Spleen (tissue), 11 donors: ENCODE results near the gene BRCA1. TPM values are rescaled to one million over a fixed set of nuclear protein-coding genes. Genes with fewer than 3 reads are reported as not detected.

Source experiments
- DNase-seq: peaks from one replicate; pipeline ENCODE4 v3.0.0-alpha.2; 2020
- H3K27ac ChIP-seq, 8 donors: fragments of 200-600 bp; sonication (generic) in 7 of 8; 1 replicate in 4 of 8; 2 replicates in 4 of 8; pipeline versions ENCODE4 v1.5.0 to v1.8.0; 2016 to 2021; ENCODE audit warnings: inconsistent platforms in 4 of 8, mild to moderate bottlenecking in 4 of 8, moderate library complexity in 1 of 8
- H3K27me3 ChIP-seq, 7 donors: fragments of 200-600 bp; sonication (generic) in 6 of 7; replicated peaks in 1 of 7; 1 replicate in 4 of 7; 2 replicates in 3 of 7; pipeline versions ENCODE4 v1.5.0 to v1.8.0; 2016 to 2021; ENCODE audit warnings: inconsistent platforms in 3 of 7, mild to moderate bottlenecking in 1 of 7
- H3K36me3 ChIP-seq, 6 donors: fragments of 200-600 bp; sonication (generic) in 5 of 6; 1 replicate in 4 of 6; 2 replicates in 2 of 6; pipeline versions ENCODE4 v1.5.0 to v1.8.0; 2016 to 2021; ENCODE audit warnings: inconsistent platforms in 2 of 6
- H3K4me1 ChIP-seq, 6 donors: fragments of 200-600 bp; sonication (generic) in 5 of 6; 1 replicate in 3 of 6; 2 replicates in 3 of 6; pipeline versions ENCODE4 v1.5.0 to v1.8.0; 2016 to 2021; ENCODE audit warnings: inconsistent platforms in 3 of 6
- H3K4me3 ChIP-seq, 8 donors: fragments of 200-600 bp; sonication (generic) in 7 of 8; 1 replicate in 4 of 8; 2 replicates in 4 of 8; pipeline versions ENCODE4 v1.5.0 to v1.8.0; 2016 to 2021; ENCODE audit warnings: inconsistent platforms in 4 of 8, mild to moderate bottlenecking in 4 of 8, moderate library complexity in 2 of 8
- H3K9me3 ChIP-seq, 8 donors: fragments of 200-600 bp; sonication (generic) in 7 of 8; 1 replicate in 4 of 8; 2 replicates in 4 of 8; pipeline versions ENCODE4 v1.5.0 to v1.8.0; 2016 to 2021; ENCODE audit warnings: inconsistent platforms in 4 of 8
- CTCF ChIP-seq, 11 experiments: fragments of 200-600 bp in 7 of 11; fragments of 450-650 bp in 4 of 11; sonication (generic) in 4 of 11; IDR thresholded peaks in 8 of 11; conservative IDR thresholded peaks in 3 of 11; 1 replicate in 7 of 11; 2 replicates in 4 of 11; pipeline versions ENCODE4 v1.4.0 to v1.8.0; 2016 to 2021; ENCODE audit warnings: antibody characterized with exemption in 11 of 11, inconsistent platforms in 4 of 11, mild to moderate bottlenecking in 1 of 11
- POLR2A ChIP-seq, 3 donors: fragments of 450-650 bp; IDR thresholded peaks; one replicate each; pipeline ENCODE4 v1.5.1; 2017; ENCODE audit warnings: antibody characterized with exemption in 3 of 3, mild to moderate bottlenecking in 1 of 3
- POLR2AphosphoS5 ChIP-seq, 3 donors: sonication (generic); formaldehyde crosslinking; IDR thresholded peaks; one replicate each; pipeline ENCODE4 v1.5.1; 2017; ENCODE audit warnings: antibody characterized with exemption in 3 of 3
- WGBS, 5 donors: extraction: QIAGEN DNeasy Blood & Tissue Kit in 3 of 5; methylation state at CpG; one replicate each; pipeline versions ENCODE4 v1.1.5 to v1.1.7; 2013 to 2018; 5-methylcytosine and 5-hydroxymethylcytosine counted together
- intact Hi-C: fragments of 100-400 bp; cut with DNase I; formaldehyde crosslinking; loops from one replicate; pipeline ENCODE4 v1.15.0; 2023; ENCODE audit warnings: low total_unique reads
- polyA plus RNA-seq, 3 donors: library from polyadenylated mRNA; stranded (reverse); fragments of 200-250 nt; gene quantifications; one replicate each; pipeline ENCODE4 v1.2.1, GENCODE V29; 2013
- total RNA-seq, 7 donors: library from RNA; depleted of rRNA in 3 of 7; stranded (reverse); fragments of >200 nt in 3 of 7; fragmentation: NEBNext Ultra II Directional in 4 of 7; extraction: Animal tissue kit (Norgen Biotek cat#: 25700) in 4 of 7; gene quantifications; one replicate each; pipeline versions ENCODE4 v1.1.0 to v1.2.1, GENCODE V29; 2016 to 2021
- donor health status: healthy with polysubstance abuse.
- donor health status: DM: no; HTN: no; CAD: no; lungs with moderate emphysema.
- donor health status: DM: no; HTN: no; CAD: no.
- donor health status: Bipolar disorder and iron deficiency.
- donor health status: healthy.
- donor health status: DM: no; HTN: no; CAD: no.
- donor health status: DM: yes; HTN: yes; CAD: no.

BRCA1 gene
- total and polyA plus RNA-seq, 10 donors: 1.3 to 13.6 (median 9.1) TPM

GRCh38 chr17:43011728-43012472 is 113.3 kb downstream of the BRCA1 start:
- Histone ChIP-seq H3K4me3 (no peak overlapping the region), H3K27me3 (no peaks in the 10 kb centered on the region), H3K4me1 (peaks cover 31 to 98% (median 71%) of the 10 kb centered on the region in 6 donors), H3K9me3 (no peaks in the 10 kb centered on the region), H3K27ac (peak overlapping the region in 2 of 8 donors; percentile 8 to 15), H3K36me3 (peaks cover 0 to 72% (median 31%) of the 10 kb centered on the region in 6 donors)
- no peak for DNase-seq
- 80 to 91% (median 84%) methylated on average over 13 to 15 of the region's 15 CpGs for WGBS, 5 donors
- intact Hi-C loops: no loop called here
- TF ChIP-seq POLR2AphosphoS5 (IDR thresholded peaks at IDR 0.05) (peak in 2 of 3 donors; percentile 16 to 37), POLR2A (IDR thresholded peaks at IDR 0.05) (no peak)

DNA sequence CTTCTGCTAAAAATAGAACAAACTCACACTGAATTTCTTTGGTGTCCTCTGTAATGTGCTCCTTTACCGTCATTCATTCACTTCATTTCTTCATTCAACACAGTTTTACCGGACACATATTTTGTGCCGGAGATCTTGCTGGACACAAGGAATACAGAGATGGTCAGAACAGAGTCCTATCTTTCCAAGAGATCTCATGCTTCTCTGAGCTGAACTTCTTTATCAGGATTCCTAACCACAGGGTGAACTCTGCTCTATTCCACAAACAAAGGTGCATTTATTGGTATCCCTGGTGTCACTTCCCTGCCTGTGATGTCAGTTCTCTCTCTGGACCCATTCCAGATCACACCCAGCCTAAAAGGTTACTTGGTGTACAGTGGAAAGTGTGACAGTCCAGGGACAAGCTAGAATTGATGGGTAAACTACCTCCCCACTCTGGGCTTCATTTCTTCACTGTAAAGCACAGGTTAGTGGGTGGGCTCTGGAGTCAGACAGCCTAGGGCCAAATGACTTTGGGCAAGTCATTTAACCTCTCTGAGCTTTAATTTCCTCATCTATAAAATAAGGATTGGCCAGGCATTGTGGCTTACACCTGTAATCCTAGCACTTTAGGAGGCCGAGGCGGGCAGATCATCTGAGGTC is 114.4 kb downstream of the BRCA1 start:
- peaks cover 27 to 98% (median 70%) of the 10 kb centered on the region in 6 donors for H3K4me1 ChIP-seq
- H3K4me3 ChIP-seq: no peak overlapping the region
- H3K27ac ChIP-seq: no peak overlapping the region
- H3K9me3 ChIP-seq: no peaks in the 10 kb centered on the region
- 91 to 97% (median 96%) methylated on average over 5 of the region's 5 CpGs for WGBS, 5 donors
- no peak for DNase-seq
- TF ChIP-seq POLR2AphosphoS5 (IDR thresholded peaks at IDR 0.05) (no peak), POLR2A (IDR thresholded peaks at IDR 0.05) (no peak), CTCF (IDR thresholded peaks at IDR 0.05 in 8 of 11, conservative IDR thresholded peaks at IDR 0.05 in 3 of 11) (no peak)
- no peaks in the 10 kb centered on the region for H3K27me3 ChIP-seq
- peaks cover 0 to 61% (median 31%) of the 10 kb centered on the region in 6 donors for H3K36me3 ChIP-seq
- intact Hi-C loops: no loop called here

- no peaks in the 10 kb centered on the region for H3K9me3 ChIP-seq
- 23 to 28% (median 25%) methylated on average over 18 of the region's 18 CpGs for WGBS, 5 donors
- H3K36me3 ChIP-seq: peaks cover 0 to 53% (median 26%) of the 10 kb centered on the region in 6 donors
- H3K4me3 ChIP-seq: peak within 1 kb of the TSS; percentile 44 to 73 (median 61)
- peak; percentile 95 for DNase-seq
- peak within 1 kb of the TSS; percentile 87 to 98 (median 92) for H3K27ac ChIP-seq
- H3K27me3 ChIP-seq: no peaks in the 10 kb centered on the region
- intact Hi-C loops: no loop called here
- peak; percentile 74 to 88 (median 84) for TF ChIP-seq POLR2AphosphoS5 (IDR thresholded peaks at IDR 0.05)
- TF ChIP-seq POLR2A (IDR thresholded peaks at IDR 0.05): peak in 1 of 3 donors; percentile 54
- TF ChIP-seq CTCF (IDR thresholded peaks at IDR 0.05 in 8 of 11, conservative IDR thresholded peaks at IDR 0.05 in 3 of 11): peak; percentile 25 to 75 (median 57)
- H3K4me1 ChIP-seq: peaks cover 17 to 80% (median 61%) of the 10 kb centered on the region in 6 donors
These were observed 118.3 kb downstream of the BRCA1 start, which contains the start of gene IFI35 for GRCh38 chr17:43006639-43007551. Gene IFI35 (plus strand): TSS chr17:43006784. CDS start chr17:43006948, 164 bp downstream.

DNA sequence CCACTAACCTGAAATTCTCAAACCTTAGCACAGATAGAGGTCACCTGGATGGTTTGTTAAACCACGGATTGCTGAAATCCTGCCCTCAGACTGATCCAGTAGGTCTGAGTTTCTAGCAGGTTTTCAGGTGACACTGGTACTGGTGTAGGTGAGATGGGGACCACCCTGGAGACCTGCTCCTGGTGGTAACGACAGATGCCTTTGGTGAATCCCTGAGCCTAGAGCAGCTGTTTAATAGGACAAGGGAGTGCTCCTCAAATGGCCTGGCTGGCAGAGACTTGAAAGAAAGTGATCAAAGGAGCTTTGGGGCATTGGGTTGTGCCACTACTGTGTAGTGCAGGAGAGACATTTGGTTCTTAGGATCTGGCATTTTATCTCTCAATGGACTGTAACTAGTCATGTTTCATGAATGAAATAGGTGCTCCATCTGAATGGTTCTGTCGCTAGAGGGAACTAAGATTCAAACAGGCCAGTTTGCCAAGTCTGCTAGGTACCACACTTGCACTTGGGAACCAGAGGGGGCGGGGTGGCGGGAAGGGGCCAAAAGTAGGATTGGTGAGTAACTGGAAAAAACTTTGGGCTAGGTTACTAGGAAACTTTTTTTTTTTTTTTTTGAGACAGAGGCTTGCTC is 121.5 kb downstream of the BRCA1 start:
- 83 to 91% (median 84%) methylated on average over 5 of the region's 5 CpGs for WGBS, 5 donors
- Histone ChIP-seq H3K9me3 (no peaks in the 10 kb centered on the region), H3K27ac (peak overlapping the region in 3 of 8 donors; percentile 0 to 79 (median 38)), H3K4me1 (peaks cover 26 to 82% (median 66%) of the 10 kb centered on the region in 6 donors), H3K4me3 (no peak overlapping the region), H3K27me3 (no peaks in the 10 kb centered on the region), H3K36me3 (peaks cover 0 to 60% (median 45%) of the 10 kb centered on the region in 6 donors)
- no peak for DNase-seq
- TF ChIP-seq CTCF (IDR thresholded peaks at IDR 0.05 in 8 of 11, conservative IDR thresholded peaks at IDR 0.05 in 3 of 11): no peak
- intact Hi-C loops: no loop called here
